Loucy (cell line): ENCODE data around the gene MMEL1.

Source experiments
- EZH2phosphoT487 ChIP-seq: fragments of 200-600 bp; IDR thresholded peaks from 2 replicates; pipeline ENCODE4 v1.6.1; 2018; ENCODE audit warnings: antibody characterized with exemption, mild to moderate bottlenecking, moderate library complexity, borderline replicate concordance
- TF ChIP-seq, protein P1 (sequence below): fragments of 200-600 bp; sonication (generic); conservative IDR thresholded peaks from 2 replicates; pipeline ENCODE4 v1.5.1; 2014; ENCODE audit warnings: mild to moderate bottlenecking, antibody characterized with exemption, low read length

DNA sequence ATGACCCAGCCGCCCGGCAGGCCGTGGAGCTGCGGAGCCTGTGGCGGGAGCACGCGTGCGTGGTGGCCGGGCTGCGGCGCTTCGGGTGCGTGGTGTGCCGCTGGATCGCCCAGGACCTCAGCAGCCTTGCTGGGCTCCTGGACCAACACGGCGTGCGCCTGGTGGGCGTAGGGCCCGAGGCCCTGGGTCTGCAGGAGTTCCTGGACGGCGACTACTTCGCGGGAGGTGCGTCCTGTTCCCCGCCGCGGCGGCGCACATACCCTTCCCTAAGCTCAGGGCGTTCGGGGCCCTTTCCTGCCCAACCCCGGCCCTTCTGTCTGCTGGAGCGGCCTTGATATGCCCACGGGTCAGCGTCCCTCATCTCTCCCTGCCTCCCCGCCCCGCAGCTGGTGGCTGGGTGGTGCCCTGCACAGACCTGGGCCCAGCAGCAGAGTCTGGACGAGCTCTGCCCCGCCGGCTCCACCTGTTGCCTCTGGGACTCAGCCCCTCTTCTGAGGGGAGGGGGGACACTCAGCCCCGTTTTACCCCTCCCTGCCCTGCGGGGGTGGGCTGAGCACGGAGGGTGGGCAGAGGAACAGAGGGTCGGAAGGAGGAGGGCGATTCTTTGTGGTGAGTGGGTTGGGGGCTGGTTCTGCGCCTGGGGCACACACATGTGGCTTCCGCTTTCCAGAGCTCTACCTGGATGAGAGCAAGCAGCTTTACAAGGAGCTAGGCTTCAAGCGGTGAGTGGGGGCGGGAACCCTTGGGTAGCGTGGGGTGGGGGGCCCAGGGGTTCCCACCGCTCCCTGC, 45.6 kb downstream of the MMEL1 start:
- no peak for TF ChIP-seq EZH2phosphoT487
- TF ChIP-seq, protein P1, sequence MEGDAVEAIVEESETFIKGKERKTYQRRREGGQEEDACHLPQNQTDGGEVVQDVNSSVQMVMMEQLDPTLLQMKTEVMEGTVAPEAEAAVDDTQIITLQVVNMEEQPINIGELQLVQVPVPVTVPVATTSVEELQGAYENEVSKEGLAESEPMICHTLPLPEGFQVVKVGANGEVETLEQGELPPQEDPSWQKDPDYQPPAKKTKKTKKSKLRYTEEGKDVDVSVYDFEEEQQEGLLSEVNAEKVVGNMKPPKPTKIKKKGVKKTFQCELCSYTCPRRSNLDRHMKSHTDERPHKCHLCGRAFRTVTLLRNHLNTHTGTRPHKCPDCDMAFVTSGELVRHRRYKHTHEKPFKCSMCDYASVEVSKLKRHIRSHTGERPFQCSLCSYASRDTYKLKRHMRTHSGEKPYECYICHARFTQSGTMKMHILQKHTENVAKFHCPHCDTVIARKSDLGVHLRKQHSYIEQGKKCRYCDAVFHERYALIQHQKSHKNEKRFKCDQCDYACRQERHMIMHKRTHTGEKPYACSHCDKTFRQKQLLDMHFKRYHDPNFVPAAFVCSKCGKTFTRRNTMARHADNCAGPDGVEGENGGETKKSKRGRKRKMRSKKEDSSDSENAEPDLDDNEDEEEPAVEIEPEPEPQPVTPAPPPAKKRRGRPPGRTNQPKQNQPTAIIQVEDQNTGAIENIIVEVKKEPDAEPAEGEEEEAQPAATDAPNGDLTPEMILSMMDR, result no peak
